Measurements from ENCODE around the gene NECTIN4.

NECTIN4 gene

GRCh38 chr1:161095230-161095629, 5.9 kb upstream of the NECTIN4 start:
- Mint-ChIP-seq H3K4me3 (no peak overlapping the region), H3K4me1 (peaks cover 31% of the 10 kb centered on the region), H3K36me3 (ENCODE audit: low read depth) (peaks cover 7% of the 10 kb centered on the region), H3K9me3 (no peaks in the 10 kb centered on the region), H3K27ac (no peak overlapping the region), H3K27me3 (ENCODE audit: low read depth, poor library complexity) (peaks cover 25% of the 10 kb centered on the region)
- TF ChIP-seq, protein P1, sequence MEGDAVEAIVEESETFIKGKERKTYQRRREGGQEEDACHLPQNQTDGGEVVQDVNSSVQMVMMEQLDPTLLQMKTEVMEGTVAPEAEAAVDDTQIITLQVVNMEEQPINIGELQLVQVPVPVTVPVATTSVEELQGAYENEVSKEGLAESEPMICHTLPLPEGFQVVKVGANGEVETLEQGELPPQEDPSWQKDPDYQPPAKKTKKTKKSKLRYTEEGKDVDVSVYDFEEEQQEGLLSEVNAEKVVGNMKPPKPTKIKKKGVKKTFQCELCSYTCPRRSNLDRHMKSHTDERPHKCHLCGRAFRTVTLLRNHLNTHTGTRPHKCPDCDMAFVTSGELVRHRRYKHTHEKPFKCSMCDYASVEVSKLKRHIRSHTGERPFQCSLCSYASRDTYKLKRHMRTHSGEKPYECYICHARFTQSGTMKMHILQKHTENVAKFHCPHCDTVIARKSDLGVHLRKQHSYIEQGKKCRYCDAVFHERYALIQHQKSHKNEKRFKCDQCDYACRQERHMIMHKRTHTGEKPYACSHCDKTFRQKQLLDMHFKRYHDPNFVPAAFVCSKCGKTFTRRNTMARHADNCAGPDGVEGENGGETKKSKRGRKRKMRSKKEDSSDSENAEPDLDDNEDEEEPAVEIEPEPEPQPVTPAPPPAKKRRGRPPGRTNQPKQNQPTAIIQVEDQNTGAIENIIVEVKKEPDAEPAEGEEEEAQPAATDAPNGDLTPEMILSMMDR (IDR thresholded peaks at IDR 0.05), result no peak
- no peak for DNase-seq

GRCh38 chr1:161094481-161094880, 5.1 kb upstream of the NECTIN4 start:
- Mint-ChIP-seq H3K36me3 (ENCODE audit: low read depth) (no peaks in the 10 kb centered on the region), H3K4me1 (peaks cover 27% of the 10 kb centered on the region), H3K9me3 (no peaks in the 10 kb centered on the region), H3K27ac (no peak overlapping the region), H3K27me3 (ENCODE audit: low read depth, poor library complexity) (peaks cover 25% of the 10 kb centered on the region), H3K4me3 (no peak overlapping the region)
- DNase-seq, result no peak
- TF ChIP-seq, protein P1 (IDR thresholded peaks at IDR 0.05), result no peak

DNA sequence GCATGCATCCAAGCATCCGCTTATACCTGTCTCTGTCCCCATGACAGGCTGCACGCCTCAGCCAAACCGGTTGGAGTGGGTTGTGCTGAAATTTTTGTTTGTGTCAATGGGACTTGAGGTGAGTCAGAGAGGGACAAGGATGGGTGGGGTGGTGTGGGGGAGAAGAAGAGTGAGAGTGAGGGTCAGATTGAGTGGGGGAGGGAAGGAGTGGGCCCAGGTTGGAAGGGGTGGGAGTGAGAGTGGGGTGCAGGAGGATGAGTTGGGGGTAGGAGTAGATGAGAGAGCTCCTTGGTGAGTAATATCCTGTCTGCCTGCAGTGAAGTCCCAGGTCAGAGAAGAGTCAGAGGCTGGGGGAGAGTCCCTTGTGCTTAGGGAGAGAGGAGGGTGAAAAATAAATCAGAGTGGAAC, 3.3 kb upstream of the NECTIN4 start:
- H3K27ac Mint-ChIP-seq, result no peak overlapping the region
- H3K4me1 Mint-ChIP-seq, result peaks cover 14% of the 10 kb centered on the region

GRCh38 chr1:161091796-161092507, 2.6 kb upstream of the NECTIN4 start:
- TF ChIP-seq, protein P1 (IDR thresholded peaks at IDR 0.05), result no peak
- DNase-seq, result no peak

More for the DNA sequence above, 3.3 kb upstream of the NECTIN4 start:
- Mint-ChIP-seq H3K36me3 (ENCODE audit: low read depth) (no peaks in the 10 kb centered on the region), H3K27me3 (ENCODE audit: low read depth, poor library complexity) (peaks cover 21% of the 10 kb centered on the region), H3K4me3 (no peak overlapping the region), H3K9me3 (no peaks in the 10 kb centered on the region)
- no peak for DNase-seq
- TF ChIP-seq, protein P1 (IDR thresholded peaks at IDR 0.05), result no peak

GRCh38 chr1:161091093-161091492, 1.7 kb upstream of the NECTIN4 start:
- no peak overlapping the region for H3K4me3 Mint-ChIP-seq
- H3K27me3 Mint-ChIP-seq (ENCODE audit: low read depth, poor library complexity), result peaks cover 16% of the 10 kb centered on the region
- no peaks in the 10 kb centered on the region for H3K9me3 Mint-ChIP-seq
- no peak overlapping the region for H3K27ac Mint-ChIP-seq
- TF ChIP-seq, protein P1 (IDR thresholded peaks at IDR 0.05), result no peak
- DNase-seq, result no peak
- H3K4me1 Mint-ChIP-seq, result peaks cover 19% of the 10 kb centered on the region
- no peaks in the 10 kb centered on the region for H3K36me3 Mint-ChIP-seq (ENCODE audit: low read depth)

More at GRCh38 chr1:161091796-161092507, 2.6 kb upstream of the NECTIN4 start:
- Mint-ChIP-seq H3K4me3 (no peak overlapping the region), H3K9me3 (no peaks in the 10 kb centered on the region), H3K27ac (no peak overlapping the region), H3K27me3 (ENCODE audit: low read depth, poor library complexity) (peaks cover 18% of the 10 kb centered on the region), H3K4me1 (peaks cover 10% of the 10 kb centered on the region), H3K36me3 (ENCODE audit: low read depth) (no peaks in the 10 kb centered on the region)

DNA sequence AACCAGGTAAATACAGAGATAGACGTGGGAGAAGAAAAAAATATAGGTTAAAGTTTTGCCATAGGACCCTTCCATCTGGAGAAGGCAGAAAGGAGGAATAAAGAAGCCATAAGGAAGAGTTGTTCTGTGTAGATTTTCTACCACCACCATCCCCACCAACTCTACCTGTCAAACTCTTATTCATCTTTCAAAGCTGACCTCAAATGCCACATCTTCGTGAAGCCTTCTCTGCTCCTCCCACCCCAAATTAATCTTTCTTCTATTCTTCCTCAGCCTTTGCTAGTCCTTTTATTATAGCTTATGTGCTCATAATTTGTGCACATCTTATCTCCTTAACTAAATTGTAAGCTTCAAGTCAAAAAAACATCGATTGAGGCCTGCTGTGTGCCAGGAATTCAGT, 1.3 kb upstream of the NECTIN4 start:
- peaks cover 24% of the 10 kb centered on the region for H3K4me1 Mint-ChIP-seq

More for the DNA sequence above, 1.3 kb upstream of the NECTIN4 start:
- Mint-ChIP-seq H3K27me3 (ENCODE audit: low read depth, poor library complexity) (peaks cover 16% of the 10 kb centered on the region), H3K27ac (no peak overlapping the region), H3K4me3 (no peak overlapping the region), H3K36me3 (ENCODE audit: low read depth) (no peaks in the 10 kb centered on the region), H3K9me3 (no peaks in the 10 kb centered on the region)
- TF ChIP-seq, protein P1 (IDR thresholded peaks at IDR 0.05), result no peak
- no peak for DNase-seq

All from nephron progenitor cell (in vitro differentiated cells).